ENCODE measurements around the gene SLC16A10. TPM values are rescaled to one million over a fixed set of nuclear protein-coding genes. Genes with fewer than 3 reads are reported as not detected.

SLC16A10 gene
- total and polyA plus RNA-seq, 2 of the 4 experiments (the other 2 are of a cell fraction), result not detected

- no peaks in the 10 kb centered on the region for H3K9me1 ChIP-seq (ENCODE audit: insufficient read depth, low read length)
- H3K4me3 ChIP-seq (ENCODE audit: insufficient read depth, low read depth, low read length), result no peak overlapping the region
- dilution Hi-C loops (cut with HindIII; ENCODE audit: low sequenced_read_pairs, unreplicated experiment), result no loop called here
- H3K23ac ChIP-seq (ENCODE audit: low read depth, low read length), result no peak overlapping the region
- ATAC-seq (ENCODE audit: low read depth) (no peak), DNase-seq (no peak)
- no peaks in the 10 kb centered on the region for H3K79me1 ChIP-seq (ENCODE audit: low read depth in 1 of 2, low read length in 2 of 2)
- H3K27ac ChIP-seq (ENCODE audit: insufficient read depth, low read length), result no peak overlapping the region
- no TSS peak for BruUV-seq (replicated peaks)
- H2AK9ac ChIP-seq (replicated peaks; ENCODE audit: low read depth, low read length, poor library complexity), result no peak overlapping the region
- no peak overlapping the region for H2BK15ac ChIP-seq (ENCODE audit: low read depth, low read length)
- no peak overlapping the region for H4K5ac ChIP-seq (ENCODE audit: low read depth, low read length)
- no peak overlapping the region for H4K8ac ChIP-seq (ENCODE audit: low read depth in 2 of 2, low read length in 2 of 2)
- H4K91ac ChIP-seq (ENCODE audit: insufficient read depth, low read depth, low read length), result no peak overlapping the region
- no peak overlapping the region for H2BK5ac ChIP-seq (ENCODE audit: low read depth, low read length, poor library complexity, severe bottlenecking)
- no peak overlapping the region for H3K9ac ChIP-seq (ENCODE audit: low read depth, low read length)
- in situ Hi-C loops (cut with MboI; ENCODE audit: low sequenced_read_pairs), result loop anchor here (25.0 kb wide), 1 partner anchor 663 kb away; no protein-coding TSS in a partner anchor
- no peaks in the 10 kb centered on the region for H4K20me1 ChIP-seq (ENCODE audit: insufficient read depth, low read length)
- H3K4ac ChIP-seq (ENCODE audit: low read depth, low read length), result no peak overlapping the region
- TF ChIP-seq MAZ (IDR thresholded peaks at IDR 0.05; ENCODE audit: borderline replicate concordance, low read depth, low read length), result no peak
- TF ChIP-seq SMC3 (IDR thresholded peaks at IDR 0.05; ENCODE audit: low read depth, low read length), result no peak
- TF ChIP-seq USF2 (IDR thresholded peaks at IDR 0.05; ENCODE audit: low read depth, low read length), result no peak
- no peak for TF ChIP-seq CTCF (conservative IDR thresholded peaks at IDR 0.05; ENCODE audit: low read depth, low read length)
- no peak for TF ChIP-seq FOS (IDR thresholded peaks at IDR 0.05; ENCODE audit: low read depth, low read length)
- no peak for TF ChIP-seq RCOR1 (IDR thresholded peaks at IDR 0.05; ENCODE audit: insufficient replicate concordance, low read length)
- no peak for TF ChIP-seq MXI1 (IDR thresholded peaks at IDR 0.05; ENCODE audit: borderline replicate concordance, low read depth, low read length)
- no peak for TF ChIP-seq BHLHE40 (IDR thresholded peaks at IDR 0.05; ENCODE audit: low read depth, low read length)
- no peak for TF ChIP-seq RAD21 (IDR thresholded peaks at IDR 0.05; ENCODE audit: low read length)
- no peak for TF ChIP-seq POLR2A (IDR thresholded peaks at IDR 0.05; ENCODE audit: low read depth, low read length)
- TF ChIP-seq MAFK (IDR thresholded peaks at IDR 0.05; ENCODE audit: low read depth, low read length), result no peak
- no CpG with 5 or more reads among the region's 1 CpG for WGBS, 2 experiments (ENCODE audit: extremely low coverage in 2 of 2, insufficient read length in 1 of 2)
- H3K27me3 ChIP-seq (ENCODE audit: control insufficient read depth, insufficient read depth, low read length), result peaks cover 7% of the 10 kb centered on the region
- intact Hi-C loops (cut with micrococcal nuclease), result no loop called here
- POLR2A ChIA-PET (ENCODE audit: unreplicated experiment), result no interaction called here
- no peak overlapping the region for H3K18ac ChIP-seq (ENCODE audit: low read depth, low read length)
- no peak overlapping the region for H2AFZ ChIP-seq (replicated peaks; ENCODE audit: low read length, poor library complexity)
- H2AK5ac ChIP-seq (ENCODE audit: low read depth, low read length), result no peak overlapping the region
- H3K56ac ChIP-seq (ENCODE audit: extremely low read depth, insufficient read depth, low read length), result no peak overlapping the region
- H3K4me2 ChIP-seq (ENCODE audit: low read depth, low read length), result no peak overlapping the region
- H3K4me1 ChIP-seq (ENCODE audit: control insufficient read depth, insufficient read depth, low read length), result no peaks in the 10 kb centered on the region
- CTCF ChIA-PET, result interaction anchor here (0.7 to 0.9 kb wide), 2 partner anchors 10 to 57 kb away, joined by 4 to 5 read pairs; no protein-coding TSS in a partner anchor
- no peaks in the 10 kb centered on the region for H3K9me3 ChIP-seq (ENCODE audit: control insufficient read depth, insufficient read depth, low read length)
- H2BK120ac ChIP-seq (ENCODE audit: low read depth, low read length), result no peak overlapping the region
- no peak overlapping the region for H2BK20ac ChIP-seq (ENCODE audit: low read depth, low read length)
- H3K14ac ChIP-seq (replicated peaks; ENCODE audit: low read depth, low read length), result no peak overlapping the region
- H3K36me3 ChIP-seq (ENCODE audit: control insufficient read depth, insufficient read depth, low read length), result no peaks in the 10 kb centered on the region
Measured at GRCh38 chr6:111199935-111200334, 112.6 kb downstream of the SLC16A10 start.
